ENCODE results near the gene RAI1.
"Not testable (repeated sequence)": the region's sequence is repeated elsewhere in the genome, so short reads cannot be mapped to it uniquely, and the experiment has no call there.

The RAI1 gene

GRCh38 chr17:17806611-17807274, 125.5 kb downstream of the RAI1 start:
- no peak for DNase-seq

- no peak for DNase-seq
Observed at GRCh38 chr17:17807440-17807839, 126.2 kb downstream of the RAI1 start.

DNA sequence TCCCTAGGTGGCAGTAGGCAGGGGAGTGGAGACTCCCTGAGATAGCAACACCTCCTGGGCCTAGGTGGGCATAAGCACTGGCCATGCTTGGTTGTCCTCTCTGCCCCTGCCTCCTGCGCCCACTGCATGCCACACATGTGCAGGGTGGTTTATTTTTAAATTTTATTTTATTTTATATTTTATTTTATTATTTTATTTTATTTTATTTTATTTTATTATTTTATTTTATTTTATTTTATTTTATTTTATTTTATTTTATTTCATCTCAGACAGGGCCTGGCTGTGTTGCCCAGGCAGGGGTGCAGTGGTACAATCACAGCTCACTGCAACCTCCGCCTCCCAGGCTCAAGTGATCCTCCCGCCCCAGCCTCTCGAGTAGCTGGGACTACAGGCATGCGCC, 126.9 kb downstream of the RAI1 start:
- DNase-seq = not testable (repeated sequence)

DNA sequence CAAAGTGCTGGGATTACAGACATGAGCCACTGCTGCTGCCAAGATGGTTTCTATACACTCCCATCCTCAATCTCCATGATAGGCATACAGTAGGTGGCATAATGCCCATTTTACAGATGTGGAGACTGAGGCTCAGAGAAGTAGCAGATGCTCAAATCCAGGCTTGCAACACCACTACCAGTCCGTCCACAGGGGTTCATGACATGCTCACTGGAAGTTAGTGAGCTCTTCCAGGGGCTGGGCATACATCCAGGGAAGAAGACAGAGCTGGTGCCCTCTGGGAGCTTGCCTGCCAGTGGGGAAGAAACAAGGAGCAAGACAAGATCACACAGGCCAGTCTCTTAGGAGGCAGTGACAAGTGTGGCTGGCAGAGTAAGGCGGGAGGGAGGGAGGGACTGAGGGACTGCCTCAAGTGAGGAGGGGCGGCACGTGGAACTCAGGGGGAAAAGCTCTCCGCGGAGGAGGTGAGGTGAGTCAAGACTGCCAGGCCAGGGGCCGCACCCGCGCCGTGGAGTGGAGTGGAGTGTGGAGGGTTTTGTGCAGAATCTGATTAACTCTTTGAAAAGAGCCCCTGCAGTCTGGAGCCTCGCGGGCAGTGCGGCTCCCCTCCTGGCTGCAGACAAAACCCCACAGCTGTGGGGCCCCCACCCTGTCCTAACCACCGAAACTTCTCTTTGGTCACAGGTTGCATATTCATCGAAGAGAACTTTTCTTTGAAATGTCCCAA, 127.6 kb downstream of the RAI1 start:
- no peak for DNase-seq

DNA sequence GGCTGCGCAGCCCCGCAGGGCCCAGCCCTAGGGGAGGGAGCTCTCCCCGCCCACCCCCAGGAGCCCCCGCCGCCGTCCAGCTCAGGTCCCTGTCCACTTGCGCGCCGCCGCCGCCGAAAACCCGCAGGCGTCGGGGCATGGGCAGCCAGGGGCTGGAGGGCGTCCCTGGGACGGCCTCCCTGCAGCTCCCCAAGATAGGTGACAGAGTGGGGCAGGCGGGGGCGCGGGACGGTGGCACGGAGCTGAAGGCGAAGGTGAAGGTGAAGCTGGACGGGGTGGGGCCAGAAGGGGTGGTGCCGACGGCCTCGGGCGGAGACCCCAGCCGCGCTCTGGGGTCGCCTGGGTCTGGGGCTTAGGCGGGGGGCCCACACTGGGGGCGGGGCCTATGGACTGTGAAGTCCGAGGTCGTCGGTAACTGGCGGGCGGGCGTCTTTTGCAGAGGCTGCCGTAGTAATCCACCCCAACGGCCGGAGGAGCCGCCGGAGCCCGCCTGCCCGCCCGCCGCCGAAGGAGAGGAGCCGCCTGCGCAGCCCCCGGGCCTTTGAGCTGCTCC, 128.3 kb downstream of the RAI1 start:
- DNase-seq = no peak

DNA sequence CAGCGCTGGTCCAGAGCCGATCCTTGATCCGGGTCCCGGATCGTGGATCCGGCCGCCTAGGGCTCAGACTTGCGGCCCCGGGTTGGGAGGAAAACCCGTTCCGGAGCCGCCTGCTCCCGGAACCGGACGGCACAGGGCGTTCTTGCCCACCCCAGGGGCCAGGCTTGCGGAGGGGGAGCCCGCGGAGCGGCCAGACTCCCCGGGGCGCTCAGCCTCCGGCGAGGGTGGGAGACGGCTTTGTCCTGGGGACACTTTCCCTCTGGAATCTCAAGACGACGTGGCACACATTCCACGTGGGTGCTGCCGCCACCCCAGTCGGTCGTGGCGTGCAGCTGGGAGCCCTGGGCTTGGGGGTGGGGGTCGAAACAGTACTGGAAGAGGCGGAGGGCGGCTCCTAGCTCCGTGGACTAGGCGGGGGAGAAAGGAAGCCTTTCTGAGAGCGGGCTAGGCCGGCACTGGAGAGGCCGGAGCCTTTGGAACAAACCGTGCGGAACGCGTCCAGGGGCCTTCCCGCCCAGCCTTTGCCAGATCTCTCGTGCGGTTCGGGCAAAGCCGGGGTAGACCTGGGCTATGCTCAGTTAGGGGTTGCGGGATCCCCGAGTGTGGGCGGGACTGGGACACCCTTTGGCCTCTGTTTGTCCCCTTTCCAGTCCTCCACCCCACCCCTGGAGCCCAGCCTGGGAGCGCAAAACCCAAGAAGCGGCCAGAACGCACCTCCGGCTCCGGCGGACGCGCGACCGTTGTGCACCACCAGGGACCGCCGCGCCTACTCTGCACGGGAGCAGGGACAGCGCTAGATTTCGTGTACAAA, 129.0 kb downstream of the RAI1 start:
- DNase-seq = peak; percentile 83

GRCh38 chr17:17810895-17811248, 129.6 kb downstream of the RAI1 start:
- no peak for DNase-seq

GRCh38 chr17:17811381-17812210, 130.3 kb downstream of the RAI1 start:
- peak; percentile 75 for DNase-seq

DNA sequence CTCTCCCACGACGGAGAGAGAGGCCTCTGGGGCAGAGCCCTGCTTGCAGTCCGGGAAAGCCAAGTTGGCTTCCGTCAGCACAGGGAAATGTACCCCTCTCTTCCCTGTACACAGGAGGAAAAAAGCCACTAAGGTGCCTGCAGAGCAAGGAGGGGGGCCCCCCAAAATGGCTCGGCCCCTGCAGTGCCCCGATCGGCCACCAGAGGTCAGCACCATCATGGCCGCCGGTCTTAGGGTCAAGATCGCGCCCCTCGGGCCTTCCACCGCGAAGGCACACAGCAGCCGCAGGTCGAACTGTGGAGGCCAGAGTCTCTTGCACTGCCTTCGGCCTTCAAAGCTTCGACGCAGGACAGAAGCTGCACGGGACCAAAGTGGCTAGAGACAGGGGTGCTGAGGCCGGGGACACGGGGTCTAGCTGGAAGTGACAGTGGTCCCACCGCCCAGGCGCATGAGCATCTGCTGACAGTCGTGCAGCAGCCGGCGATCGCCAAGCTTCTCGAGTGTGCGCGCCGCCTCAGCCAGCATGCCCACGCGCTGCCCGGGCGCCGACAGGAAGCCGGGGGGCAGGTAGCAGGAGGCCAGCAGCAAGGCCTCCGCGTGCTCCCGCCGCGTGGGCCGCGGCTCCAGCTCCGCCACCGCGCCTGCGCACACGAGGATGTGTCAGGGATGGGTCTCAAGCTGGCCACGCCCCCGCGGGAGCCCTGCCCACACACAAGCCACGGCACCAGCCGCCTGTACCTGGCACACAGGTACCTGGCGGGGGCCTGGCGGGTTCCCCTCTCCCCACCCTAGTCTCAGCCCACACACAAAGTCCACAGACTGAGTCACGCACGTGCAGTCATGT, 131.2 kb downstream of the RAI1 start:
- DNase-seq = peak; percentile 84

DNA sequence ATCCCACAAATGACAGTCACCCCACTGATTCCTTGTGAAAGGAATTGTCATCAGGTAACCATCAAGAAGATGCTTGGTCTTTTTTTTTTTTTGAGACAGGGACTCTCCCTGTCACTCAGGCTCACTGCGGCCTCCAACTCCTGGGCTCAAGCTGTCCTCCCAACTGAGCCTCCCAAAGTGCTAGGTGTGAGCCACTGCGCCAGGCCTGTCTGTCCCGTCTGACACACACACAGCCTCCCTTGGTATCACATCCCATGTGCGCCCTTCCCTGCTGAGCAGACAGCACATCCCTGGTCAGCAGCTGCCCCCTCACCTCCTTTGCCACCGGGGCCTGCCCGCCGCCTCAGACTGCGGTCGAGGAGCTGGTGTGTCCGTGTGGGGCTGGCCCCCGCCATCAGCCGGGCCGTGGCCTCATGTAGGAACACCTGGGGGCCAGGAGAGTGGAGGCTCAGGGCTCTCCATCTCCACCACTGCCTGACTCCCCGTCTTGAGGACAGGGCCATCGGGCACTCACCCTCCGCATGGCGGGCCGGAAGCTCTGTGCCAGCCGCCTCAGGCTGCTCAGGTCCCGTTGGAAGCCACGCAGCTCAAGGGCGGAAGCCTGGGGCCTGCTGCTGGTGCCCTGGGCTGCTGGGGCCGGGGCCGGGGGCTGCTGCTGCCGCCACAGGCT, 131.9 kb downstream of the RAI1 start:
- DNase-seq = no peak

DNA sequence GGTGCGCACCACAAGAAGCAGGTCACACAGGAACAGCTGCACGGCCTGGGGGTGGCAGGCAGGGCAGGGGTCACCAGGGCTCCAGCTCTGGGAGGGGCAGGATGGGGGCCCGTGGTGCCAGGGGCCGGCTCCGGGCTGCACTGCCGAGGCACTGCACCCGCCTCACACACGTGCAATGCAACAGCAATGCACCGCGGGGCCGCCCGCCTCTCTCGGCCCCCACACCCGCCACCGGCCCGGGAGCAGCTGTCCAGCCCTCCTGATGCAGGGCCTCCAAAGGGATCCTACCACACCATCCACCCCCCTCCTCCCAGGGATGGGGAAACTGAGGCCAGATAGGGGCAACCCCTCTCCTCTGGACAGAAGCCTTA, 132.5 kb downstream of the RAI1 start:
- no peak for DNase-seq

- no peak for DNase-seq
Observed at GRCh38 chr17:17814162-17815061, 133.2 kb downstream of the RAI1 start.

DNA sequence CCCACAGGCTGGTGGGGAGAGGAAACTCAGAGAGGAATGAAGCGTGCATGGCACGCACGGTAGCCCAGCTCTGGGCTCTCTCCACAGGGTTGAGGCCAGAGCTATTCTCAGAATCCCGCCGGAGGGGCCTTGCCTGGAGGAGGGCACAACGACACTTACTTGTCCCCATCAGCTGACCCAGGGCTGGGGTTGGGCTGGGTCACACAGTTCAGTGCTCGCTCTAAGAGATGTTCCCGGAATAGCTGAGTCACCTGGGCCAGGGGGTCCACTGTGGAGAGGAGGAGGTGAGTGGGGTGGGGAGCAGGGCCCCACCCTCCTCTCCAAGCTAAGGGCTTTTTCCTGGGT, 133.8 kb downstream of the RAI1 start:
- no peak for DNase-seq

GRCh38 chr17:17815436-17816200, 134.4 kb downstream of the RAI1 start:
- no peak for DNase-seq

DNA sequence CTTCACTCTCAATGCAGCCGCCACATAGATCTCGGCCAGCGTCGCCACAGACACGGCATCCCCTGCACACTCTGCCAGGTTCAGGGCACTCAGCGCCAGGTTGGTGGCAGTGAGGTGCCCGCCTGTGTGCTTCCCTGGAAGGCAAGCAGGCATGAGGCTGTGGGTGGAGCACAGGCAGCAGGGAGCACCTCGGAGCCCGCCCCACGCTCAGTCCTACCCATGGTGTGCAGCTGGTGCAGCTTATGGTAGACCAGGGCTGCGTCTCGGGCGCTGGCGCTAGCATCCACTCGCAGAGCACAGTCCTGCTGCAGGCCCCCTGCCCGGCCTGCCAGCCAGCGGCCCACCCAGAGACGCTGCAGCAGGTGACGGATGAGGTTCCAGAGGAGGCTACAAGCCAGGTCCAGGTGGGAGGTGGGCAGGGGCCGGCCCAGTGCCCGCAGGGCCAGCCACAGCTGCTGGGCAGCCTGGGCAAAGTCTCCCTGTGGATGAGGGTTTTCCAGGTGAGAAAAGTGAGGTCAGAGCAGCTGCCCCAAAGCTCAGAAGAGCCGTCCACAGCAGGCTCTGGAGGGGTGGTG, 135.1 kb downstream of the RAI1 start:
- no peak for DNase-seq

DNA sequence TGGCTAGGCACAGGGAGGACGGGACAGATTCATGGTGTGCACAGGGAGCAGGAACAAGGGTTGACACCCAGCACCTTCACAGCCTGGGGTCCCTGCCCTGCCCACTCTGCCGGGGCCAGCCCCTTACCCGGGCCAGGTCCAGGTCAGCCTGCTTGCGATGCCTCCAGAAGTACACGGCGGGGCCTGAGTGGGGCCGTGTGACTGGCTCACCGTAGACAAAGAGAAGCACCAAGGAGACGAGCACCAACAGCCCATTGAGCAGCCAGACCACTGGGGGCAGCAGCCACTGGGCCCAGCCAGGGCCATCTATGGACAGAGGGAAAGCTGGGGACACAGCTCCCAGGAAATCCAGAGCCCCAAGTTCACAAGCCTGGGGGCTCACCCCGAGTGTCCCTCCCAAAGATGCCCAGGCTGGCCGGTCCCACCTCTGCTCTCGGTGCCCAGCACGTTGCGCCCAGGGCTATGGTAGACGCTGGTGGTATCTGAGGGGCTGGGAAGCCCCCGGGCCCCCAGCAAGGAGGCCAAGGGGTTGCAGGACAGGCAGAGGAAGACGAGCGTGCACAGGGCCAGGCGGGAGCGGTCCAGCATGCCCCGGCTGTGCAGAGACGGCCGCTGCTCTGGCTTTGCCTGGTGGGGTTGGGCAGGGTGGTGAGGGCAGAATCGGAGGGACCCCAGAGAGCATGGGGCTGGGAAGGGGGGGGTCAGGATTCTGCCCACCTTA, 135.7 kb downstream of the RAI1 start:
- DNase-seq = no peak

- no peak for DNase-seq
Observed at GRCh38 chr17:17817552-17817947, 136.3 kb downstream of the RAI1 start.

GRCh38 chr17:17818088-17818526, 136.8 kb downstream of the RAI1 start:
- no peak for DNase-seq
